ENCODE results near the gene TMEM59L.

DNA sequence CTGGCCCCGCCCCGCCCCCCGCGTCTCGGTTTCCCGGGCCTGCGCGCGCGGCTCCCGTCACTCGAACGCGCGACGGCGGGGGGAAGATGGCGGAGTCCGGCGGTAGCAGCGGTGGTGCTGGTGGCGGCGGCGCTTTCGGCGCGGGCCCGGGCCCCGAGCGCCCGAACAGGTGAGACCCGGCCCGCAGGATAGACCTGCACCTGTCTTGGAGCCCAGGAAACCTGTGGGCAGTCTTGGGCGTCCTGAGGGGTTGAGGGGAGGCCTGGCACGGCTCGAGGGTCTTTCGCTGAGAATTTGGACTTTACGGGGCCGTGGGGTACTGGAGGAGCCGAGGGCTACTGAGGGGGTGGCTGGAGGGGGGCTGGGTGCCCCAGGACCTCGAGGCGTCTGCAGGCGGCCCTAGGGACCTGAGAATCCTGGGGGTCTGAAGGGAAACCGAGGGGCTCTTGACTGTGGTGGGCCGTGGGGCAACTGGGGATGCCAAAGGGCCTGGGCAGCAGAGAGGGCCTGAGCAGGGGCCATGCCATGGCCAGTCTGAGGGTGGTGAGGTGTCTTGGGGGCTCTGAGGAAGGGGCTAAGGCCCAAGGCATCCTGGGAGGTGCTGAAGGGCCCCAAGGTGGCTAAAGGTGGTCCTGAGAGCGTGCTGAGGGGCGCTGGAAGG, 24.4 kb downstream of the TMEM59L start, which contains the start of gene KLHL26:
- TF ChIP-seq, protein P1, sequence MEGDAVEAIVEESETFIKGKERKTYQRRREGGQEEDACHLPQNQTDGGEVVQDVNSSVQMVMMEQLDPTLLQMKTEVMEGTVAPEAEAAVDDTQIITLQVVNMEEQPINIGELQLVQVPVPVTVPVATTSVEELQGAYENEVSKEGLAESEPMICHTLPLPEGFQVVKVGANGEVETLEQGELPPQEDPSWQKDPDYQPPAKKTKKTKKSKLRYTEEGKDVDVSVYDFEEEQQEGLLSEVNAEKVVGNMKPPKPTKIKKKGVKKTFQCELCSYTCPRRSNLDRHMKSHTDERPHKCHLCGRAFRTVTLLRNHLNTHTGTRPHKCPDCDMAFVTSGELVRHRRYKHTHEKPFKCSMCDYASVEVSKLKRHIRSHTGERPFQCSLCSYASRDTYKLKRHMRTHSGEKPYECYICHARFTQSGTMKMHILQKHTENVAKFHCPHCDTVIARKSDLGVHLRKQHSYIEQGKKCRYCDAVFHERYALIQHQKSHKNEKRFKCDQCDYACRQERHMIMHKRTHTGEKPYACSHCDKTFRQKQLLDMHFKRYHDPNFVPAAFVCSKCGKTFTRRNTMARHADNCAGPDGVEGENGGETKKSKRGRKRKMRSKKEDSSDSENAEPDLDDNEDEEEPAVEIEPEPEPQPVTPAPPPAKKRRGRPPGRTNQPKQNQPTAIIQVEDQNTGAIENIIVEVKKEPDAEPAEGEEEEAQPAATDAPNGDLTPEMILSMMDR (IDR thresholded peaks at IDR 0.05; ENCODE audit: low read depth, low read length, poor library complexity, severe bottlenecking) = no peak
- TF ChIP-seq EZH2phosphoT487 (IDR thresholded peaks at IDR 0.05; ENCODE audit: borderline replicate concordance, low read length) = no peak
